HG02981 (cell line): ENCODE results near the gene RTN4RL1.
"Not testable (repeated sequence)": the region's sequence is repeated elsewhere in the genome, so short reads cannot be mapped to it uniquely, and the experiment has no call there.

Experiments
- ATAC-seq: cut with Tn5 transposase; IDR thresholded peaks from one replicate; pipeline ENCODE4 v1.9.1; 2021; ENCODE audit warnings: mild to moderate bottlenecking, moderate library complexity; ENCODE audit not compliant: unreplicated experiment

RTN4RL1 gene

DNA sequence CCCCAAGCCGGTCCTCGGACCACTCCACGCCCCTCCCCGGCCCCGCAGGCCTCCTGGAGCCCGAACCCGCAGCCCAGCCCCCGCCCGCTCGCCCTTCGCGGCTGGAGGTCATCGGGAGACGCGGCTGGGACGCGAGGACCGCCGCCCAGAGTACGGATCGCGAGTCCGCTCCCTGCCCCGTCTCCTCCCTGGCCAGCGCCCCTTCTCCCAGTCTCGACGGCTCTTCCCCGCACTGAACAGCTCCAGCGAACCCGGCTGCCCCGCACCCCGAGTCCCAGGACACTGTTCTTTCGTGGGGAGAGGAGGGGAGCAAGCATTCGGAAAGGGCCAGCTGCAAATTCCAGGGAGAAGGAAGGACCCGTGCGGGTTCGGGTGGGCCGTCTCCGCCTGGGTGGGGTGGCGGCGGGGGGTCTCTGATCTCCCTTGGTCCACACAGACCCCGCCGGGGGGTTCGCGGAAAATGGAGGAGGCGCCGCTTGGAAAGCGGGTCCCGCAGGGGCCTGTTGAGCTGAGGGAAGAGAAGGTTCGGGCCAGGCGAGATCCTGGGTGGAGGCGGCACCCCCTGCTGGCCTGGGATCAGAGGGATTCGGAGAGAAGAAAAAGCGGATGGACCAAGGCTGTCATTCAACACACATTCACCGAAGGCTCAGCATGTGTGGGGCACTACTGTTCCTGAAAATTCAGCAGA, 632 bp upstream of the RTN4RL1 start:
- ATAC-seq, result no peak

DNA sequence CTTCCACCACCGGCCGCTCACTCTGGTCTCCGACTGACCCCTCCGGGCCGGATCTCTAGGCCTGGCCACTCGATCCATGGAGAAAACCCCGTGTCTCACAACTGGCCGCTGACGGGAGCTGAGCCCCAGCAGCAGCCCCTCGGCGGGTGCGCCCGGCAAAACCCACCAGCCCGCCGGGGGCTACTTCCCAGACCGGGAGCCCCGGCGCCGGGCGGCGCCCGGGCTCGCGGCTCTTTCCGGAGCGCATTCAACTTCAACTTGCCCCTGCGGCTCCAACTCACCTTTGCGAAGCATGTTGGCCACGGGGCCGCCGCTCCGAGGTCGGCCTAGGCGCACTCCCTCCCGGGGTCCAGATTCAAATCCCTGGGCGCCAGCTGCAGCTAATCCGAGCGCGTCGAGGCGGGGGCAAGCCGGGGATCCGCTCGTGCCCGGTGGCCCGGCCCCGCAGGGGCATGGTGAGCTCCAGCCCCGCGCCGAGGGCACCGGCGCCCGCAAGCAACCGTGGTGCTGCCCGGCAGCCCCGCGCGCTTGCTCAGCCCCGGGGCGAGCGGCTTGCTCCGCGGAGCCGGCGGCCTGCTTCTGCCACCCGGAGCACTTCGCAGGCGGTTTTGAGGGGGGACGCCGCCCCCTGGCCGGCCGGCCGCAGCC, 438 bp downstream of the RTN4RL1 start:
- ATAC-seq, result no peak

DNA sequence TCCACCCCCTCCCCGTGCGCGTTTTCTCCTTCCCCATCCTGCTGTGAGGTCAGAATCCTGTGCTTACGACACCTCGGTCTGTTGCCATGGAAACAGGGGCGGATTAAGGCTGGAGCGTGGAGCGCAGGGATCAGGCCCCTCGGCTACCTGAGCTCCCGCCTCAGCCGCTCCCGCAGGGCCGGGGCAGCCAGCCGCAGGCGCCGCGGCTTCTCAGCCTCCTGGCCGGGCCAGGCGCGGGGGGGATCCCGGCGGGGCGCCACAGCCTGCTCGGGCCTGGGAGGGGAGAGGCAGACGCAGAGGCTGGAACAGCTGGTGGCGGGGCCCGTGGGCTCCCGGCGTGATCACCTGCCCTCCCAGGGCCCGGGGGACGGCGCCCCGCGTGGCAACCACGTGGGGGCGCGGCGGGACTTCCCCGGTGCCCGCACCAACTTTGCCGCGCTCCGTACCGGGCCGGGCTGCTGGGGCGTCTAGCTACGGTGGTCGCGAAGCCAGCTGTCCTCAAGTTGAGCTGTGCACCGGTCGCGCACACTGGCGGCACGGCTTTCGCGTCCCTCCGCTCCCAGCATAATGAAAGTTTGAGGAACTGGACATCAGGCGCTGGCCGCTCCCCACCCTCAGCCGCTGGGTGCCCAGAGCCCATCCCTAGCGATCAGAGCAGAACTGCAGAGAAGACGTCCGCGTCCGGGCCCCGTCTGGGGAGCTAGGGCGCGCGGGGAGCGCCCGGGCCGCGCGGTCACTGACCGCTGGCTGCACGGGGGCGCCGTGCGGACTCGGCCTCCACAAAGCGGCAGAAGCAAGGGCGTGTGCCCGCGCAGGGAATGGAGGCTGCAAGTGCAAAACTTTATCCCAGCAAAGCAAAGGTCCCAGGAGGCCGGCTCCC, 1.2 kb downstream of the RTN4RL1 start:
- ATAC-seq, result no peak

DNA sequence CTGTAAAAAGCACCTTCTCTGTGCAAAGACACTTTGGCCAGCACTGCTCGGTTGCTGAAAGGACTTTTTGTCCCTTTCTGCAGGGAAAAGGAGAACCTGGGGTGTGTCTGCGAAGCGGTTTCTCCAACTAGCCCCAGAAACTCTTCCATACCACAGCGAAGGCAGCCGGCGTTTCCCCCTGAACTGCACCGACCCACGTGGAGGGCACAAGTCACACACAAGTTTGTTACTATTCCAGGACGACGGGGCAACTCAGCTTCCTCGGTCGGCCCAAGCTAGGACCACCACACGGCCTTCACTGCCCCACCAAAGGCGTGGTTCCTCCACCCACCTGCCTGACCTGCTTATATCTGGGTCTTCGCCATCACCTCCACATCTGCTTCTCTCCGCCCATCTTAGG, 1.9 kb downstream of the RTN4RL1 start:
- no peak for ATAC-seq

DNA sequence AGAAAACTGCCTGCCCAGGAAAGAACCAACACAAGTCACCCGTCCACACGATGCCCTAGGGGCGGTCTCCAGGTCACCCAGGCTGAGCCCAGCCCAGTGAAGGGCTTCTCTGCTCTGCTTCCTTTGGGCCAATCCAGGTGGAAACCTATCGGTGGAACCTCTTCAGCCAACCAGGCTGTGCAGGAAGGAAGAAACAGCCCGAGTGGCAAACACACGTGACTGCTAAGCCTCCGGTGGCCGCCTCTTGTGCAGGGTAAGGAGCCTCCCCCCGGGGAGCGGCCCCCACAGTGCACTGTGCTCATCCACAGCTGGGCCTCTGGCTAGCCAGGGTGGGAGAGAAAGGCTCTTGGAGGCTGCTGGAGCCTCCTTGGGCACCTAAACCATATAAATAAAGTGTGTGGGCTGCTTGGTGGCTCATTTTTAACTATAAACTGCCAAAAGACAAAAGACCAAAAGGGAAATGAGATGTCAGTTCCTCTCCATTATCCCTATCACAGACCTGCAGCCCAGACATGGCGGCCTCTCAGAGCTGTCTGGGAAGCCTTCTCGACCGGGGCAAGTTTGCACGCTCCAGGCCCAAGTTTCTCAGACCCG, 2.4 kb downstream of the RTN4RL1 start:
- ATAC-seq, result no peak

DNA sequence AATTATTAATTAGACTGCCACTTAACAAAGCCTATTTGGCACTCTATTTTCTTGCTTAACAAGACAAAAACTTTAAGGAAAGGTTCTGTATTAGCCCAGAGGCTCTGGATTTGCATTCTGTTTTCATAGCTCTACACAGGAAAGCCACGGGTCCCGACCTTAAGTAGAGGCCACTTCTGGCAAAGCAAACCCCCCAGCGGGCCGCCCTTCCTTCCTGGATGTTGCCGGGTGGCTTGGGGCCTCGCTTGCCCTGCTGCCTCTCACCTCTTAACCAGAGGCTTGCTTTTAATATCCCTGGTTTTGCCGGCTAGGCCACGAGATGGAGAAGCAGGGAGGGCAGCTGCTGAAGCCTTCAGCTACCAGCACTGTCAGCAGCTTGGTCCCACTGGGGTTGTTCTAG, 4.4 kb downstream of the RTN4RL1 start:
- ATAC-seq, result no peak

DNA sequence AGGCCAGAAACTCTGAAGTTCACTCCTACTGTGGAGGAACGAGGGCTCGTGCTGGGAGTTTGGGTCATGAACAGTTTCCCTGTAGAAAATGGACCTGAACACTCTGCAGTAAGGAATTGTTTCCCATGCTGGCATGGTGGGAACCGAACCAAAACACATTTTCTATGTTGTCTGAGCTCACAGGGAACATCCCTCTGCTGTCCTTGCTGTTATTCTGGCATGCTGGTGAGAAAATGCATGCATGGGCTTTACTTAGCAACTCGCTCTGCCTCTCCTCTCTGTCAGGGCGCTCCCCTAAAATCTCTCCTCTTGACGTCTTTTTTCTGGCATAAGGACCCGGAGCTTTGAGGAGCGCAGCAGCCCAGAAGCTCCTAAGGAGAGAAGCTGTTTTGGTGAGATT, 5.4 kb downstream of the RTN4RL1 start:
- no peak for ATAC-seq

DNA sequence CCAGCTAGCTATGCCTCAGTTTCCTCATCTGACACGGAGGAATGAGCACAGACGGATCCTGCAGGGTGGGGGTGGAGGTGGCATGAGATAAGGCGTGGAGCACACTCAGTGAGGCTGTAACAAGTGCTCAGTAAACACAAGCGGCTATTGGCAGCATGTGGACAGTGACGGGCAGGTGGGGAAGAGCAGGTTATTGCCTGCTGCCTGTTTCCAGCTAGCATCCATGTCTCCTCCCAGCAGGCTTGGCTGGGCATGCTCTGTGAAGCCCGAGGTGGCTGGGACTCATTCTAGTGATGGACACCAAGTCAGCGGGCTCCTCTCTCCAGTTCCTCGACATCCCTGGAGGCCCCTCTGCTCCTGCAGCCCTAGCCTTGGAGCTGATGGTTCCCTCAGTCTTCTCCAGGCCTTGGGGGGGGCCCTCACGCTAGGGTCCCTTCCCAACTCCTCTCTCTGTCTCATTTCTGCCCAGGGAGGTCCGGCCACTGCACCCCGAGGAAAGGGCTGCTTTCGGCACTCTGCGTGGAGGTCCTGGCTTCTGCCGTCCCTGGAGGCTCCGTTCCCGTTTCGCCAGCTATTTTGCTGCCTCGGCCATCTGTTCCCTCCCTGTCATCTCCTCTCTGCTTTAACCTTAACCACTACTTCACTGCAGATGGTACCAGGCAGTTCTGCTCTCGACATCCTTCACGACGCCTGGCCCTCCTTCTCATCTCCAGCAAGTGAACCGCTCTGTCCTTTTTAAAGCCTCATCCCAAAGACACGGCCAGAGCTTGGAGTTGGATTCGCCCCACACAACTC, 6.2 kb downstream of the RTN4RL1 start:
- ATAC-seq, result no peak

DNA sequence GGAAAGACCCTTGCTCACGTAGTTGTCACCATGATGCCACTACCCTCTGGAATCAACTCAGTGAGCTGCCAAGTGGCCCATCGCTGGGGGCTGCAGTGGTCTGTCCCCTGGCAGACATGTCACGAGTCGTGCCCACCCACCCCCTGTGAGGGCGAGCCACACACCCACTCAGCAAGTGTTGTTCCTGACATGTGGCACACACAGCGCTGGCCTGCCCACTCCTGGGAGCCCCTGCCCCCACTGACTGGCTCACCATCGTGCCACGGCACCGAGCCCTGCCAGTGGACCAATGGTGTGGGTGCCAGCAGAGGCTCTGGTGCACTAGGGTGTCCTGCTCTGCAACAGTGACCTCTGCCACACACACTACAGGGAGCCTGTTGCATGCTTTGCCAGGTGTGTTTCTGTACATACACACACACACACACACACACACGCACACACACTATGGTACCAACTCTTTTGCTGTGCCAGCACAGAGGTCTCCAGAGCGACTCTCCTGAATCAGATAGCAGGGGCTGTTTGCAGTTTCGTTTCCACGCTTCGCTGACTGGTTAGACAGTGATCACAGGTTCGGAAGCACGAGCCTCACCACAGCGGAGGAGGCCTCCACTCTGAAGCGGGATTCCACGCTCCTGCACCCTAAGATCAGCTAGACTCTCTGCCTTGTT, 7.7 kb downstream of the RTN4RL1 start:
- no peak for ATAC-seq

DNA sequence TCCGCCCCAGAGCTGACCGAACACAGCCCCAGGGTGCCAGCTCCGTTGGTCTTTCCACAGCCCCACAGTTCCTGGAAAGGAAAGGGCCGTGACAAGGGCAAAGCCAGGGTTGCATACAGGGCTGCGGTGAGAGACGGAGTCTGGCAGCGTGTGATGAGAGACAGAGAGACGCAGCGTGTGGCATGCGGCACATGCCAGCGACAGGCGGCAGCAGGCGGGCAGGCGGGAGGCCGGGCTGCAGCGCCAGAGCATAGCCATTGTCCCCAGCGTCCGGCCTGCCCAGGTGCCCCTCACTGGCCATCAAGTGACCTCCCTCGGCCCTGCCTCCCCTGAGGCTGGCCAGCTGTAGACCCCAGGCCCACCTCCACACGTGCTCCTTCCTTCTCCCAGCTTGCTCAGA, 8.6 kb downstream of the RTN4RL1 start:
- no peak for ATAC-seq

DNA sequence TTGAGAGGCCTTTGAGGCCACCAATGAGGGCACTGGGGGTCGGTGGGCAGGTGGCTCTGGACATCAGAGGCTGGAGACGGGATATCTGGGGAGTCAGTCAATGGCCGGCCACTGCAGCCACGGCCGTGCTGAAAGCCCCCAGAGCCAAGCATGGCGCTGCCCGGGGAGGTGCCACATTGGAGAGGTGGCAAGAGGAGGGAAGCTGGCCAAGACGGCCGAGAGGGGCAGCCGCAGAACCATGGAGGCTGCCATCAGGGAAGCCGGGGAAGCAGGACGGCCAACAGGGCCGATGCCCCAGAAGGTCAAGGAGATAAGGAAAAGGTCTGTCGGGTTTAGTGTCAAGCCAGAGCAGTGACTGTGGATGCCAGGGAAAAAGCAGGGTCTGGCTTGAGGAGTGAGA, 9.8 kb downstream of the RTN4RL1 start:
- ATAC-seq, result no peak

DNA sequence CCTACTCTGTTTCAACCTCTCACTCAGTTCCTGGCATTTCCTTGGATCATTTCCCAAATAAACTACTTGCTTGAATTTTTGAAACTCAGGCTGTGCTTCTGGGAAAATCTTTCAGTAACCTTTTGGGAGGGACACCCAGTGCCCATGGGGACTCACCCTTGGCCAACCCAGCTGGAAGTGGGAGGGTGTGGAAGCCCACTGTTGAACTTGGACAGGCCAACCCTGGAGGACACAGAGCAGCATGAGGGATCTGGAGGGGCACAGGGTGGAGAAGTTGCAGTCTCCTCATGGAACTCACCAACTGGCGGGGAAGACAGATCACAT, 11.2 kb downstream of the RTN4RL1 start:
- ATAC-seq, result no peak

DNA sequence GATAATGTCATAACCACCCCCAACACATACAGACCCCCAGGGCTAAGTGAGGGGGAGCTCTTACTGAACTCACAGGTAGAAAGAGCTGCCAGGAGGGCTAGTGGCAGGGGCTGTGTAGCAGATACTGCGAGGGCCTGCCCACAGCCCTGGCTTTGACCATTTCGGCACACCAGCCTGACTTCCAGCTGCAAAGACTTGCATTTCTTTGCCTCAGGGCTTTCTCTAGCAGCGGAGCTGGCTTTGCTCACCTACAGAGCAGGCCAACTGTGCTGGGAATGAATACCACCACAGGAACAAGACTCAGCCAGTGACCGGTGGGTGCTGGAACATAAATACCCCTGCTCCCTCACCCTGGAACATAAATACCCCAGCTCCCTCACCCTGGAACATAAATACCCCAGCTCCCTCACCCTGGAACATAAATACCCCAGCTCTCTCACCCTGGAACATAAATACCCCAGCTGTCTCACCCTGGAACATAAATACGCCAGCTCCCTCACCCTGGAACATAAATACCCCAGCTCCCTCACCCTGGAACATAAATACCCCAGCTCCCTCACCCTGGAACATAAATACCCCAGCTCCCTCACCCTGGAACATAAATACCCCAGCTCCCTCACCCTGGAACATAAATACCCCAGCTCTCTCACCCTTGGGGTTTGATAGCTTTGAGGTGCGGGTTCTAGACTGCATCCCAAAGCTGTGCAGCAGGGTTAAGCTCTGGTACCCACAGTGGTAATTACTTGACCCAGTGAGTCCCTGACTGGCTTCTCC, 11.7 kb downstream of the RTN4RL1 start:
- ATAC-seq, result not testable (repeated sequence)

DNA sequence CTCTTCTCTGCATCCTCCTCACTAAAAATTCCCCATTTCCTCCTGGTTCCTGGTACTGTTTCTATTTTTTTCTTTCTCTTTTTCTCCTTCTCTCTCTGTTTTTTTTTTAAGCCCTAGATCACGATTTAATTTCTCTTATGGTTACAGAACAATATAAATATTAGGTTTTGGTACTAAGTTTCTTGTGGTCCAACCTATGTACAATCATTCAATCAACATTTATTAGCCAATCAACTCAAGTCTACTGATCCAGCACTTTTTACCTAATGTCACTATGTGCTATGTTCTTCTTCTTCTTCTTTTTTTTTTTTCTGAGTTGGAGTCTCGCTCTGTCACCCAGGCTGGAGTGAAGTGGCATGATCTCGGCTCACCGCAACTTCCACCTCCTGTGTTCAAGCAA, 12.6 kb downstream of the RTN4RL1 start:
- no peak for ATAC-seq

DNA sequence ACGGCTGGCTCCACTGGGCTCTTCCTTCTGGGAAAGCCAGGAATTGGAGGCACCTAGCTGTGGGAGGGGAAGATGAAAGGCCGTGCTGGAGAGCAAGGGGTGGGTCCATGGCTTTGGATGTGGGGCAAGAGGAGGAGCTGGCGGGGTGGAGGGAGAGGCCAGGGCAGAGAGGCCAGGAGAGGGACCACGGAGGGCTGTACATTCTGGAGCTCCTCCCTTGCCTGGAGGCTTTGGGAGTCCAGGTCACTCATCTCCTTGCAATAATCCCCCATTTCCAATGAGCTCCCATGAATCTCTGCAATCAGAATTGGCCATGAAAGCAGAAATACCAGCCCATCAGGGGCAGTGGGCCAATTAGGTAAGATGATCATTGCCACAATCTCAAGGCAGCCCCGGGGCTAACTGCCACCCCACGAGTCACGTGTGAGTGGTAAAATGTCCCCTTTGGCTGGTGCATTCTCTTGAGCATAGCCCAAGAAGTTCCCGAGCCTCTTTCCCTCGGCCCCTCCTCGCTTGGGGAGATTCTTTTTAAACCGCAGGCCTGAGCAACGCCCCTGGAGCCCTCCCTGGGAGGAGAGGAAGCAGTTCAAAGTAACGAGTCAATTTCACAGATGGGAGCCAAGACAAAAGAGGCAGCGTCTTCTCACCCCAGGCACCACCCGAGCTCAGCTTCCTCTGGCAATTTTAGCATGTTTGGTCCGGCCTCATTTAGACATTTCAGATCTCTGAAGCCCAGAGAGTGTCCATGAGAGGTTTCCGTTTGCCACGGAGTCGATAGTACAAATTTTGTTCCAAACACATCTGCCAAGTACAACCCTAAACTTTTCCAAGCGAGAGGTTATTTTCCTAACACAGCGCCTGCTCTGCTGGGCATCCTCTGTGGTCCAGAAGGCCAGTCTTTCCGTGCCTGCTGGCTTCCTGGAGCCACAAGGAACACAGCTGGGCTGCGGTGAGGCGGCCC, 13.4 kb downstream of the RTN4RL1 start:
- ATAC-seq, result no peak

DNA sequence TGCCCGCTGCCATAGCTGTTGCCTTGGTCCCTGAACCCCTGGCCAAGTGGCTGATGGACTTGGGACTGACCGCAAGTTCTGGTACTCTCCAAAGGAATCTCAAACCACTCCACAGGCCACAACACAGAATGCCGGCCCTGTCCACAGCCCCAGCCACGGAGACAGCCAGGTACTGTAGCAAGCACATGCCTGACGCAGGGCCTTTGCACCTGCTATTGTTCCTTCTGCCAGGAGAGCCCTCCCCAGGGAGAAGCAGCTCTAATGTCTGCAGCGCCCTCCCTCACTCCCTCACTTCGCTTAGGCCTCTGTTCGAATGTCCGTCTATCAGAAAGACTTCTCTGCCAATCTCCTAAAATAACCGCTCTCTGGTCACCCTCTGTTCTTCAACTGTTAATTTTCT, 15.4 kb downstream of the RTN4RL1 start:
- ATAC-seq, result no peak

DNA sequence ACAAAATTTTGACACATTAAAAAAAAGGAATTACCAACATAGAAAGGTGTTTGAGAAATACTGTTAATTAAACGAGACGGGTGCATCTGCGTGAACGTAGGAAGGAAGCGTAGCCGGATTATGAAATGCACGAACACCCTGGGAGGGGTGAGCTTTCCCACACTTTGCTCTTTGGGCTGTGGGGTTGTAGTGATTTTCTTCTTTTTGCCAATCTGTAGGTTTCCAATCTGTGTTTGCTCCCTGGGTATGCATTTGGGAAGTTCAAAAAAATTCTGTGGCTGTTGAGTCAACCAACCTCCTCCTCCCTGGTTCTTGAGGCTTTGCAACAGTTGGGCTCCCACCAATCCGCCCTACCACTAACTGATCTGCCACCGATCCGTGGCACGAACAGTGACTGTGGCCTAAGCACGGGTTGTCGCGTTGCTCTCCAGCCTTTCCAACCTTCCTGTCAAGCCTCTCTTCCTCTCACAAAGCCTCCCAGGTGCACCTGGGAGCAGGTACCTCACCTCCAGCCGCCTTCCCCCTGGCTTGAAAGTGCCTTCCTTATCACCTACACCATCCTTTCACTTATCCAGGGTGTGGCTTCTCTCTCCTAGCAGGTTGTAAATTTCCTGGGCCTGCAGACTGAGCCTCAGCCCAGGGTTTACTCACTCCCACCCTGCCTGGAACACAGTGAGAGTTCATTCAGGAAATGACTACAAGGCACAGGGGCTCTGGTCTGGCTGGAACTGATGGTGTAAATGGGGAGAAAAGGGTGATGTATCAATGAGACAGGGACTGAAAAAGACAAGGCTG, 16.6 kb downstream of the RTN4RL1 start:
- ATAC-seq, result no peak
